GM12878 (cell line): ENCODE data around the gene THOC3.
"Not testable (repeated sequence)": the region's sequence is repeated elsewhere in the genome, so short reads cannot be mapped to it uniquely, and the experiment has no call there.

Experiments used
- CBFB ChIP-seq: IDR thresholded peaks from 2 replicates; pipeline ENCODE4 v1.6.1; 2016; ENCODE audit warnings: antibody characterized with exemption, low read depth
- E2F4 ChIP-seq: IDR thresholded peaks from 2 replicates; pipeline ENCODE4 v1.6.1; 2012; ENCODE audit warnings: low read depth, low read length, improper control_type of control experiment
- FOS ChIP-seq: IDR thresholded peaks from 3 replicates; pipeline ENCODE4 v1.6.1; 2011; ENCODE audit warnings: borderline replicate concordance; ENCODE audit not compliant: insufficient read length; ENCODE audit errors: extremely low read depth
- MTA3 ChIP-seq: IDR thresholded peaks from 2 replicates; pipeline ENCODE4 v1.6.1; 2012; ENCODE audit warnings: low read length, inconsistent platforms, borderline replicate concordance
- MXI1 ChIP-seq: fragments of 150-350 bp; IDR thresholded peaks from 2 replicates; pipeline ENCODE4 v1.6.1; 2011; ENCODE audit warnings: low read depth, mild to moderate bottlenecking, inconsistent platforms, low read length, improper control_type of control experiment
- PML ChIP-seq: IDR thresholded peaks from 2 replicates; pipeline ENCODE4 v1.6.1; 2012; ENCODE audit warnings: low read length, inconsistent platforms
- POLR2AphosphoS2 ChIP-seq: IDR thresholded peaks from 2 replicates; pipeline ENCODE4 v1.6.1; 2011; ENCODE audit warnings: low read depth, mild to moderate bottlenecking, low read length, improper control_type of control experiment, moderate library complexity
- SMARCA5 ChIP-seq: fragments of 450-650 bp; IDR thresholded peaks from 2 replicates; pipeline ENCODE4 v1.6.1; 2017; ENCODE audit warnings: mild to moderate bottlenecking
- SP1 ChIP-seq: IDR thresholded peaks from one replicate; pipeline ENCODE4 v1.6.1; 2011; ENCODE audit warnings: low read depth, low read length
- ZBTB11 ChIP-seq: fragments of 450-650 bp; formaldehyde crosslinking; IDR thresholded peaks from 2 replicates; pipeline ENCODE4 v1.5.0; 2022; ENCODE audit warnings: mild to moderate bottlenecking, missing genetic modification characterization
- ZNF24 ChIP-seq: fragments of 450-650 bp; IDR thresholded peaks from 2 replicates; pipeline ENCODE4 v1.6.1; 2017; ENCODE audit warnings: antibody characterized with exemption, mild to moderate bottlenecking
- ZNF274 ChIP-seq: IDR thresholded peaks from one replicate; pipeline ENCODE4 v1.8.0; 2011; ENCODE audit not compliant: insufficient read length, insufficient read depth
- TF ChIP-seq, protein P1 (sequence below): fragments of 150-350 bp; IDR thresholded peaks from 2 replicates; pipeline ENCODE4 v1.6.1; 2016; ENCODE audit warnings: low read depth, low read length

DNA sequence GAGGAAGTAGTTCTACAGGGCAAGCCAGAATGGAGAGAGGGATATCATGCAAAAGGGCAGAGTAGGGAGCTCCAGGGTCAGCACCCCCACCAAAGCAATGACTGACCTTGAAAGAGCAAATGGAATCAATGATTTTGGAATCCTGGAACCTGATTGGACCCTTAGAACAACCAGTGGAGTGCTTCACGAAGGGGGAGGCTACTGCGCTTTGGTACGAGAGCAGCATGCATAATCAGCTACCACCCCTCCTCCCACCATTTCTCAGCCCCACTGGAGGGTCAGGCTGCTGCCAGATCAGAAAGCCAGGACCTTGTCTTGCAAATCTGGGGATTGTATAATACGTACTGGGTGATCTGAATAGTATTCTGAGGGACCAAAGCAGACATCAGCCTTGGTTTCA, 43.0 kb upstream of the THOC3 start:
- not testable (repeated sequence) for TF ChIP-seq E2F4; SP1; PML; SMARCA5; ZNF274; MXI1; ZNF24; FOS; POLR2AphosphoS2; MTA3; CBFB; ZBTB11 (CRISPR knock-in tag)
- TF ChIP-seq, protein P1, sequence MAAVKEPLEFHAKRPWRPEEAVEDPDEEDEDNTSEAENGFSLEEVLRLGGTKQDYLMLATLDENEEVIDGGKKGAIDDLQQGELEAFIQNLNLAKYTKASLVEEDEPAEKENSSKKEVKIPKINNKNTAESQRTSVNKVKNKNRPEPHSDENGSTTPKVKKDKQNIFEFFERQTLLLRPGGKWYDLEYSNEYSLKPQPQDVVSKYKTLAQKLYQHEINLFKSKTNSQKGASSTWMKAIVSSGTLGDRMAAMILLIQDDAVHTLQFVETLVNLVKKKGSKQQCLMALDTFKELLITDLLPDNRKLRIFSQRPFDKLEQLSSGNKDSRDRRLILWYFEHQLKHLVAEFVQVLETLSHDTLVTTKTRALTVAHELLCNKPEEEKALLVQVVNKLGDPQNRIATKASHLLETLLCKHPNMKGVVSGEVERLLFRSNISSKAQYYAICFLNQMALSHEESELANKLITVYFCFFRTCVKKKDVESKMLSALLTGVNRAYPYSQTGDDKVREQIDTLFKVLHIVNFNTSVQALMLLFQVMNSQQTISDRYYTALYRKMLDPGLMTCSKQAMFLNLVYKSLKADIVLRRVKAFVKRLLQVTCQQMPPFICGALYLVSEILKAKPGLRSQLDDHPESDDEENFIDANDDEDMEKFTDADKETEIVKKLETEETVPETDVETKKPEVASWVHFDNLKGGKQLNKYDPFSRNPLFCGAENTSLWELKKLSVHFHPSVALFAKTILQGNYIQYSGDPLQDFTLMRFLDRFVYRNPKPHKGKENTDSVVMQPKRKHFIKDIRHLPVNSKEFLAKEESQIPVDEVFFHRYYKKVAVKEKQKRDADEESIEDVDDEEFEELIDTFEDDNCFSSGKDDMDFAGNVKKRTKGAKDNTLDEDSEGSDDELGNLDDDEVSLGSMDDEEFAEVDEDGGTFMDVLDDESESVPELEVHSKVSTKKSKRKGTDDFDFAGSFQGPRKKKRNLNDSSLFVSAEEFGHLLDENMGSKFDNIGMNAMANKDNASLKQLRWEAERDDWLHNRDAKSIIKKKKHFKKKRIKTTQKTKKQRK, result not testable (repeated sequence)
